HG03039 (cell line): ENCODE measurements around the gene BRCA2.
"Not testable (repeated sequence)": the region's sequence is repeated elsewhere in the genome, so short reads cannot be mapped to it uniquely, and the experiment has no call there.

ENCODE experiments used
- ATAC-seq: cut with Tn5 transposase; IDR thresholded peaks from one replicate; pipeline ENCODE4 v1.9.1; 2021; ENCODE audit warnings: mild to moderate bottlenecking, moderate library complexity; ENCODE audit not compliant: unreplicated experiment

Gene BRCA2

DNA sequence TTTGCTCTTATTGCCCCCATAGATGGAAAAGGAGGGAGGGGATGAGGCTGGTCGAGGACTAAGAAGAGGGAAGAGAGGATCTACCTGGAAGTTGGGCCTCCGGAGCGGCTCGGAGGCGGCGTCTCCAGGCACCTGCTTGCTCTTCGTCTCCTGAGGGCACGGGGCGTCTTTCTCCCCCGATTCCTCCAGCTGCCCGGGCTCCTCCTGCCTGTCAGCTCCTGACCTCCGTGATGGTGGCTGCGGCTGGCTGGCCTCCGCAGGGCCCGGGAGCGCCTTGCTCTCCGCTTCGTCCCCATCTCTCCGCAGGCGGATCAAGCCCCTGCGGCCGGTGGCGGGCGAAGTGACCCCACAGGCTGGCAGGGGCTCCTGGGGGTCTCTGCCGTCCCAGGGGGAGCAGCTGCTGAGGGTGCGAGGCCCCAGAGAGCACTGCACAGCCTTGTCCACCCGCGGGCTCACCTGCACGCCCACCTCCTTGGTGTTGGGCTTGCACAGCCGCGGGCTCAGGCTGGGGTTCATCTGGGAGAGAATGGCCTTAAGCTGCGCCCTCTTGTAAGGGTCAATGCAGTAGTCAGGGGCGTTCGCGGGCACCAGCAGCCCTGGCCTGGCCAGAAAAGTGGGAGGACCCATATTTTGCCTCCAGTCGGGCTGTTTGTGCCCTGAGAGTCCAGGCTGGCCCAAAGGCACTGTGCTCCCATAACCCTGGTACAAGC, 4.0 kb upstream of the BRCA2 start:
- ATAC-seq, result no peak

DNA sequence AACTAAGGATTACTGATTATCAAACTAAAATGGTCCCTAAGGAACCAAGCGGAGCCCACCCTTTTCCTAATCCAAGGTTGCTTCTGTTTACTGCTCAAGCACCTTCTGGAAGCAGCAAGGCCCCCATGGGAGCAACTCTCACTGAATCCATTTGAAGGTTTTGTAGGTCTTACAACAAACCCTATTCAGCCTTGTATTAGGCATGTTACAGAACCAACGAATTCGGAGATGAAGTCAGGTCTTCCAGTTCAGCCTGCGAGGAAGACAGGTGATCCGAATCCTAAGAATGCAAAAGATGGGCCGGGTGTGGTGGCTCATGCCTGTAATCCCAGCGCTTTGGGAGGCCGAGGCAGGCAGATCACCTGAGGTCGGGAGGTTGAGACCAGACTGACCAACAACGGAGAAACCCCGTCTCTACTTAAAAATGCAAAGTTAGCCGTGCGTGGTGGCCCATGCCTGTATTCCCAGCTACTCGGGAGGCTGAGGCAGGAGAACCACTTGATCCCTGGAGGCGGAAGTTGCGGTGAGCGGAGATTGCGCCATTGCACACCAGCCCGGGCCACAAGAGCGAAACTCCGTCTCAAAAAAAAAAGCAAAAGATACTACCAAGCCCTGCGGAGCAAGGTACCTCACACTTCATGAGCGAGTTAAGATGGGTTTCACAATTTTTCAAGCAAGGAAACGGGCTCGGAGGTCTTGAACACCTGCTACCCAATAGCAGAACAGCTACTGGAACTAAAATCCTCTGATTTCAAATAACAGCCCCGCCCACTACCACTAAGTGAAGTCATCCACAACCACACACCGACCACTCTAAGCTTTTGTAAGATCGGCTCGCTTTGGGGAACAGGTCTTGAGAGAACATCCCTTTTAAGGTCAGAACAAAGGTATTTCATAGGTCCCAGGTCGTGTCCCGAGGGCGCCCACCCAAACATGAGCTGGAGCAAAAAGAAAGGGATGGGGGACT, 754 bp upstream of the BRCA2 start:
- peak; percentile 12 for ATAC-seq

DNA sequence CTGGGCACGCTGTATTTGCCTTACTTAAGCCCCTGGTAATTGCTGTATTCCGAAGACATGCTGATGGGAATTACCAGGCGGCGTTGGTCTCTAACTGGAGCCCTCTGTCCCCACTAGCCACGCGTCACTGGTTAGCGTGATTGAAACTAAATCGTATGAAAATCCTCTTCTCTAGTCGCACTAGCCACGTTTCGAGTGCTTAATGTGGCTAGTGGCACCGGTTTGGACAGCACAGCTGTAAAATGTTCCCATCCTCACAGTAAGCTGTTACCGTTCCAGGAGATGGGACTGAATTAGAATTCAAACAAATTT, 676 bp downstream of the BRCA2 start:
- ATAC-seq, result peak; percentile 43

DNA sequence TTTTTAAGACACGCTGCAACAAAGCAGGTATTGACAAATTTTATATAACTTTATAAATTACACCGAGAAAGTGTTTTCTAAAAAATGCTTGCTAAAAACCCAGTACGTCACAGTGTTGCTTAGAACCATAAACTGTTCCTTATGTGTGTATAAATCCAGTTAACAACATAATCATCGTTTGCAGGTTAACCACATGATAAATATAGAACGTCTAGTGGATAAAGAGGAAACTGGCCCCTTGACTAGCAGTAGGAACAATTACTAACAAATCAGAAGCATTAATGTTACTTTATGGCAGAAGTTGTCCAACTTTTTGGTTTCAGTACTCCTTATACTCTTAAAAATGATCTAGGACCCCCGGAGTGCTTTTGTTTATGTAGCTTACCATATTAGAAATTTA, 1.2 kb downstream of the BRCA2 start:
- no peak for ATAC-seq

DNA sequence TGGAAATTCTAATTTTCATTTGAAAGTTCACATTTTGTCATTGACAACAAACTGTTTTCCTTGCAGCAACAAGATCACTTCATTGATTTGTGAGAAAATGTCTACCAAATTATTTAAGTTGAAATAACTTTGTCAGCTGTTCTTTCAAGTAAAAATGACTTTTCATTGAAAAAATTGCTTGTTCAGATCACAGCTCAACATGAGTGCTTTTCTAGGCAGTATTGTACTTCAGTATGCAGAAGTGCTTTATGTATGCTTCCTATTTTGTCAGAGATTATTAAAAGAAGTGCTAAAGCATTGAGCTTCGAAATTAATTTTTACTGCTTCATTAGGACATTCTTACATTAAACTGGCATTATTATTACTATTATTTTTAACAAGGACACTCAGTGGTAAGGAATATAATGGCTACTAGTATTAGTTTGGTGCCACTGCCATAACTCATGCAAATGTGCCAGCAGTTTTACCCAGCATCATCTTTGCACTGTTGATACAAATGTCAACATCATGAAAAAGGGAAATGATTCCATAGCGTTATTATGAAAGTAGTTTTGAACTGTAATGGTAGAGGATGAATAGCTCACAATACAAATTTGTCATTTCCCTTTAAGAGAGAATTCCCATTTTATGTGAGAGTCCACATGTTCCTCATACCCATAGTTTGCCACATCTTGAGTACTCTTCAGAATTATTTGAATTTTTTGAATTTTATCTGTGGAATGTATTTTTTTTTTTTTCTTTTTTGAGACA, 2.6 kb downstream of the BRCA2 start:
- no peak for ATAC-seq

DNA sequence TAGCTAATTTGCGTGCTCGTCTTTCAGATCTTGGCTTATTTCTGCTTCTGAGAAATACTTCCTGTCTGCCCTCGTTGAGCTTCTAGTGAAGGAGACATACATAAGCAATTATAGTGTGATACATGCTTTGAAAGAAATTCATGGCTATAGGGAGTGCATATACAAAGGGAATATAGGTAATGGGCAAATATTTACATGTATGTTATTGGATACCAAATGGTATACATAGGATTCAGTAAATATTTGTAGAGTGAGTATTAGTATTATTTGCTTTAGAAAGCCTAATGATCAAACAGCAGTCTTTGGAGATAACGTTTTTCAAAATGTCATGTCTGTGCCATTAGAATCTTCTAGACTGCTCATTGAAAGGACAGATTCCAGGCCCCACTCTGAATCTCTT, 5.2 kb downstream of the BRCA2 start:
- ATAC-seq, result no peak

DNA sequence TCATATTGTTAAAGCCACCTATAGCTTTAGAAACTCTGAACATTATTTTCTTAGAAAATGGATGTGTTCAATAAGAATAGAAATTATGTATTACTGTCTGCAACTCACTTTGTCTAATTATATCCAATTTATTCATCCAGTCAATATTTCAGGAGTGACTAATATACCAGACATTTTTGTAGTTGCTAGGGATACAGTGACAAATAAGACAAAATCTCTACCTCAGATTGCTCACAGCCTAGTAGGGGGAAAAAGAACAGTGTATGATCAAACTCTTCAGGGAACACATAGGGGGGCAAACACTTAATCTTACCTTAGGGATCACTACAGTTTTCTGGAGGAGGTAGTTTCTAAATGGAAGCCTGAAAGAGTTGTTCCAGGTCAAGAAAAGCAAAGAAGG, 8.6 kb downstream of the BRCA2 start:
- no peak for ATAC-seq

DNA sequence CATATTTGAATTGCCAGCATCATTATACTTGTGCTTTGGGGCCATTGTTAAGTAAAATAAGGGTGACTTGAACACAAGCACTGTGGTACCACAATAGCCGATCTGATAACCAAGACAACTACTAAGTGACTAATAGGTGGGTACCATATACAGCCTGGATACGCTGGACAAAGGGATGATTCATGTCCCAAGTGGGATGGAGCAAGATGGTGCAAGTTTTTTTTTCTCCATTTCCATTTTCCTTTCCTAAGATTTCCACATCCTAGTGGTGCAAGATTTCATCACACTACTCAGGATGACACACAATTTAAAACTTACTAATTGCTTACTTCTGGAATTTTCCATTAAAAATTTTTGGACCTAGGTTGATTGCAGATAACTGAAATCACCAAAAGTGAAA, 15.1 kb downstream of the BRCA2 start:
- no peak for ATAC-seq

DNA sequence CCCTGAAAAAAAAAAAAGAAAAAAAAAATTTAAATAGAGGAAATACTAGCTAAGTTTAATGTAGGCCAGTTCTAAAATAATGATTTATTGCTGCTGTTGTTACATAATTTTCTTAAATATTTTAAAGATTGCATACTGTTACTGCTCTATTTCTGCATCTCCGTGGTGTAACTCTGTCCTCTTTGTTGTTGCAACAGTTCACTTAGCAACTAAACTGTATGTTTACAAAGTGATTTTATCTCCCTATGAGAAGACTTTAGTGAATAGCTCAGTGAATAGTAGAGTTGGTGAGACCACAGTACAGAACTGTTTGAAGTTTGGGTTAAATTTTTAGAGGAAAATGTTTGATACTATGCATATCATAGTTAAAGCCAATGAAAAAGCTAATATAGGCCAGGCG, 19.4 kb downstream of the BRCA2 start:
- no peak for ATAC-seq

DNA sequence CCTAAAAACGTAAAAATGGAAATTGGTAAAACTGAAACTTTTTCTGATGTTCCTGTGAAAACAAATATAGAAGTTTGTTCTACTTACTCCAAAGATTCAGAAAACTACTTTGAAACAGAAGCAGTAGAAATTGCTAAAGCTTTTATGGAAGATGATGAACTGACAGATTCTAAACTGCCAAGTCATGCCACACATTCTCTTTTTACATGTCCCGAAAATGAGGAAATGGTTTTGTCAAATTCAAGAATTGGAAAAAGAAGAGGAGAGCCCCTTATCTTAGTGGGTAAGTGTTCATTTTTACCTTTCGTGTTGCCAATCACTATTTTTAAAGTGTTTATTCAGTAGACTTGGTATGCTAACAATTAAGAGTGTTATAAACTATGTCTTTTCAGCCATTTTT, 25.6 kb downstream of the BRCA2 start:
- no peak for ATAC-seq

DNA sequence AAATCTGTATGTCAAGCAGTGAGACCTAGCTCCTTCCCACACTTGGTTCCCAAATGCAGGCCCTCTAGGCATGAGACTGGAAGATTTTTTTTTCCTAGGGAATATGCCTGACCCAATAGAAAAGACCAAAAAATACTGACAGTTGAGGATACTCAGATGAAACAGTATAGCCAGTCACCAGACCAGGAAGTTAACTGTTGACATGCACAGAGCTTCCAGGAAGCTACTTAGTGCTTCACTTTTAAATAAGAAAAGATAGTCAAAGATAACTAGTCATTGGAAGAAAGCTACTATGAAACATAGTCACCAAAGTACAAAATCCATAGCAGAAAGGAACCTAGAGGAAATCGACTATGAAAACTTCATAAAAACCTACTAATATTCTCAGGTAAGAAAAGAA, 32.3 kb downstream of the BRCA2 start:
- ATAC-seq, result no peak

DNA sequence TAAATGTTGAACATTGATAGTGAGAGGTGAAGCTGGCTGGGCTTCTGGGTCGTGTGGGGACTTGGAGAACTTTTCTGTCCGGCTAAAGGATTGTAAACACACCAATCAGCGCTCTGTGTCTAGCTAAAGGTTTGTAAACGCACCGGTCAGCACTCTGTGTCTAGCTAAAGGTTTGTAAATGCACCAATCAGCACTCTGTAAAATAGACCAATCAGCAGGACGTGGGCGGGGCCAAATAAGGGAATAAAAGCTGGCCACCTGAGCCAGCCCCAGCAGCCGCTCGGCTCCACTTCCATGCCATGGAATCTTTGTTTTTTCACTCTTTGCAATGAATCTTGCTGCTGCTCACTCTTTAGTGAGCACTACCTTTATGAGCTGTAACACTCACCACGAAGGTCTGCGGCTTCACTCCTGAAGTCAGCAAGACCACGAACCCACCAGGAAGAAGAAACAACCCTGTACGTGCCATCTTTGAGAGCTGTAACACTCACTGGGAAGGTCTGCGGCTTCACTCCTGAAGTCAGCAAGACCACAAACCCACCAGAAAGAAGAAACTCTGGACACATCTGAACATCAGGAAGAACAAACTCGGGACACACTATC, 35.6 kb downstream of the BRCA2 start:
- ATAC-seq, result not testable (repeated sequence)

DNA sequence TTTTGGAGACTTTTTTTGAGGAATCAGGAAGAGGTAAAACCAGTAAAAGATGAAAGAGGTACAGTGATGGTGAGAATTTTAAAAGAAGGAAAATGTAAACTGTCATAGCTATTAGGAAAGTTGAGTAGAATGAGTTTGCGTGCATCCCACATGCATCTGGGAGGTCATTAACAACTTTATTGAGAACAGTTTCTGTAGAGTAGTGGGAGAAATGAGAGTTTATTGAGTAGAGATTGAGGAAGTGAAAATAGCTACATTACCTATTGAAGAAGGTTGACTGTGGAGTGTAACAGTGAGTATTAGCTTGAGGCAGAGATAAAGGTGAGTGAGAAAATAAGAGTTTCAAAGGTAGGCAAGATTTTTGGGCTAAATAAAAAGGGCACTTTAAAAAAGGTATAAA, 38.7 kb downstream of the BRCA2 start:
- ATAC-seq, result no peak

DNA sequence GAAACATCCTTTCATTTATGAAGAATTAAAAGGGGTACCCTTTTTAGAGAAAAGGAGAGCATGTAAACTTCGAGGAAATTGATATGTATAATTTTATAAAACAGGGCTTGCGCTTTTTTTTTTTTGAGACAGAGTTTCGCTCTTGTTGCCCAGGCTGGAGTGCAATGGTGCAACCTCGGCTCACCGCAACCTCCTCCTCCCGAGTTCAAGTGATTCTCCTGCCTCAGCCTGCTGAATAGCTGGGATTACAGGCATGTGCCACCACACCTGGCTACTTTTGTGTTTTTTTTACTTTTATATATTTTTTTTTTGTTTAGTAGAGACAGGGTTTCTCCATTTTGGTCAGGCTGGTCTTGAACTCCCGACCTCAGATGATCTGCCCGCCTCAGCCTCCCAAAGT, 40.6 kb downstream of the BRCA2 start:
- not testable (repeated sequence) for ATAC-seq

DNA sequence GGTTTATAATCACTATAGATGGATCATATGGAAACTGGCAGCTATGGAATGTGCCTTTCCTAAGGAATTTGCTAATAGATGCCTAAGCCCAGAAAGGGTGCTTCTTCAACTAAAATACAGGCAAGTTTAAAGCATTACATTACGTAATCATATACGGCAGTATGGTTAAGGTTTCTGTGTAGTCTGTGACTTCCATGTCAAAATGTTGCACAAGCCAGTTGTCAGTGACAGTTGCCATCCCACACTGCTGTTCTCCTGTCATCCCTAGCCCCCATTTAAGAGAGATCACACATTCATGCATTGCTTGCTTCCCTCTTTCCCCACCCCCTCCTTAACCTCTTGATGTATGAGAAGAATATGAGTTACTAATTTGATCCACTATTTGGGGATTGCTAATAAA, 47.3 kb downstream of the BRCA2 start:
- no peak for ATAC-seq

DNA sequence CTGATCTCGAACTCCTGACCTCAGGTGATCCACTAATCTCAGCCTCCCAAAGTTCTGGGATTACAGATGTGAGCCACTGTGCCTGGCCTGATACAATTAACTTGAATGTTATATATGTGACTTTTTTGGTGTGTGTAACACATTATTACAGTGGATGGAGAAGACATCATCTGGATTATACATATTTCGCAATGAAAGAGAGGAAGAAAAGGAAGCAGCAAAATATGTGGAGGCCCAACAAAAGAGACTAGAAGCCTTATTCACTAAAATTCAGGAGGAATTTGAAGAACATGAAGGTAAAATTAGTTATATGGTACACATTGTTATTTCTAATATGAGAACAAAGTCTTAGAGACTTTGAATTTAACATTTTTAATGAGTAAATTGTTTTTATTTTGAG, 55.5 kb downstream of the BRCA2 start:
- no peak for ATAC-seq

DNA sequence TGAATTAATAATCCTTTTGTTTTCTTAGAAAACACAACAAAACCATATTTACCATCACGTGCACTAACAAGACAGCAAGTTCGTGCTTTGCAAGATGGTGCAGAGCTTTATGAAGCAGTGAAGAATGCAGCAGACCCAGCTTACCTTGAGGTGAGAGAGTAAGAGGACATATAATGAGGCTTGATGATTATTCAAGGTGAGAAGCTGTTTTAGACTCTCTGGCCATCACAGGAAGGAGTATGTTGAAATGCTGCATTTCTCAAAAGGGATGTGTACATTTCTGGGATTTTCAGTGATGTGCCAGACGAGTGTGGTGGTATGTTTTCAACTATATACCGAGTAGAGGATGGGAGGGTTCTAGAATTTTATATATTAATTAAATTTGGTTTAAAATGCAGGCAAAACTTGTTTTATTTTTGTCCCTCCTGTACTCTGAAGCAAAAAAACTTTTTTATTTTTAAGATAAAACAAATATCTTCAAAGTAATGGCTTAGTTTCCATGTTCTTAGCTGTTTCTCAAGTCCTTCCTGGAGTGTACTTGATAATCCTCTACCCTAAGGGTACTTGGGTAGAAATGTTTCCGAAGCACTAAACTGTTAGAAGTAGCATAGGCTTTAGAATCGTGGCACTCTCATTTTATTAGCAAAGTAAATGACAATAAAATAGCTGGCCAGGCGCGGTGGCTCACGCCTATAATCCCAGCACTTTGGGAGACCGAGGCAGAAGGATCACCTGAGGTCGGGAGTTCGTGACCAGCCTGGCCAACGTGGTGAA, 61.5 kb downstream of the BRCA2 start:
- no peak for ATAC-seq

DNA sequence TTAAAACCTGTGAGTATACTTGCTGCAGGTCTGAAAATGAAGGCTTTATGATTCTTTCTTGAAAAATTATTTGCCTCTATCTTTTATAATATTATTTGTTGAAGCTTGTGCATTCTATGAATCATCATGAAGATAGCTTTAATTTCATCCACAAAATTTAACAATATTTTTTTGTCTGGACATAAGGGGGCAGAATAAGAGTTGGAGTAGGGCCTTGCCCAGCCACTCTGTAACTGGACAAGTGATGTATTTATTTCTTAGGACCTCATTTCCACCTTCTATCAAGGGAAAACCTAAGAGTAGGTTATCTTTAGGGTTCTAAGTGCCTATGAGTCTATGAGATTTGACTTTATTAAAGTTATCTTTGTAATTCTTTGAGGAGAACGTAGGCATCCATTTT, 62.7 kb downstream of the BRCA2 start:
- no peak for ATAC-seq

DNA sequence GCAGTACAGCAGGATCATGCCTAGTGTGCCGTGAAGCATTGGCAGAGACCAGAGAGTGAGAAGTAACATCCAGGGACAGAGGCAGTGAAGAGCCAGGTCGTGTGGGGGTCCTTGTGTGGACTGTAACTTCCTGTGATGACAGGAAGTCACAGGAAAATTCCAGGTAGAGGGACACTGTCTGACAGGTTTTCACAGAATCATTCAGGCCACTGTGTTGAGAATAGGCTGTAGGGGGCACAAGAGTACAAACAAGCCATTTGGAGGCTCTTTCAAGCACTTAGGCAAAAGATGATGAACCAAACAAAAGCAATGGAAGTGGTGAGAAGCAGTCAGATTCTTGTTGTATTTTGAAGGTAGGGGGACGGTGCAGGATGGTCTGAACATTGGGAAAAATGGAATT, 66.2 kb downstream of the BRCA2 start:
- no peak for ATAC-seq

DNA sequence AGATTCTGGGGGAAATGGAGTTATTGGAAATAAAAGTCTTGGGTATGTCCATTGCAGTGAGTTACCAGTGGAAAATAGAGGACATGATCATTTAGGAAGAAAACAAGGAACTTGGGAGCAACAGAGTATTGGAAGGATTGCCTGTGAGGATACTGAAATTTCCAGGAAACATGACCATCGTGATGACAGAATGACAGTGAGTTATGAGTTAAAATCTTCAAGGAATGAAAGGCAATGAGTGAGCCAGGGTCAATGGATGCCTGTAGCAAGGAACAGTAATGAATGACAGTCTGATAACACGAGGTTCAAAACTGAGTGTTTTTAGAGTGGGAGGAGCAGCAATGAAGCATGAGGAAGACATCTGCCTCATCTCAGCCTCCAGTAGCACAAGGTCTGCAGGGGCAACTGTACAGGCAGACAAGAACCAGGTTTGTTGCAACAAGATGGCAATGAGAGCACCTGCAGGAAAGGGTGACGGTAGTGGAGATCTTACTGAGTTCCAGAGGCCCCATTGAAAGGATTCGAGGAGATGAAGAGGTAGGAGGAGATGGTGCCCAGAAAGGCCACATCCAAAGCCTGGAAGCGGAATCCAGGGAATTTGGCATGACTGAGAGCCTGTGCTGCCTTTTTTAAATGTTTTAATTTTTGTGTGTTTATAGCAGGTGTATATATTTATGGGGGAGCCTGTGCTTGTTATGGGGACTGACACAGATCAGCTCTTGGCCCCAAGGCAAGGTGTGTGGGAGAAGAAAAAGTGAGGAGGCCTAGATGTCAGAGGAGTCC, 68.7 kb downstream of the BRCA2 start:
- ATAC-seq, result no peak
